ENCODE results near the gene ARMC3. TPM values are rescaled to one million over a fixed set of nuclear protein-coding genes. Genes with fewer than 3 reads are reported as not detected.

ARMC3 gene
- total RNA-seq, 1 donor from 2014 or later: not detected

GRCh38 chr10:23081891-23082290 is 154.0 kb downstream of the ARMC3 start:
- ATAC-seq (no peak), DNase-seq (ENCODE audit: missing footprints) (no peak)
- intact Hi-C loops (cut with DNase I): no loop called here

Other genes with a start within 250 kb of the ARMC3 start
- 14.0 TPM for gene PIP4K2A, start 213.5 kb upstream of the ARMC3 start, total RNA-seq
- gene MSRB2, start 167.5 kb downstream of the ARMC3 start, total RNA-seq: 171 TPM